IPS-11a (cell line): Measurements from ENCODE around the gene COPS6.

Experiments
- H3K4me3 ChIP-seq: one replicate; pipeline ENCODE4 v1.5.1; 2013; ENCODE audit warnings: low read depth, low read length, control low read depth

COPS6 gene

GRCh38 chr7:100079024-100079560 is 9.7 kb upstream of the COPS6 start:
- H3K4me3 ChIP-seq = no peak overlapping the region

GRCh38 chr7:100080907-100081534 is 7.7 kb upstream of the COPS6 start:
- H3K4me3 ChIP-seq = peak overlapping the region; percentile 93

DNA sequence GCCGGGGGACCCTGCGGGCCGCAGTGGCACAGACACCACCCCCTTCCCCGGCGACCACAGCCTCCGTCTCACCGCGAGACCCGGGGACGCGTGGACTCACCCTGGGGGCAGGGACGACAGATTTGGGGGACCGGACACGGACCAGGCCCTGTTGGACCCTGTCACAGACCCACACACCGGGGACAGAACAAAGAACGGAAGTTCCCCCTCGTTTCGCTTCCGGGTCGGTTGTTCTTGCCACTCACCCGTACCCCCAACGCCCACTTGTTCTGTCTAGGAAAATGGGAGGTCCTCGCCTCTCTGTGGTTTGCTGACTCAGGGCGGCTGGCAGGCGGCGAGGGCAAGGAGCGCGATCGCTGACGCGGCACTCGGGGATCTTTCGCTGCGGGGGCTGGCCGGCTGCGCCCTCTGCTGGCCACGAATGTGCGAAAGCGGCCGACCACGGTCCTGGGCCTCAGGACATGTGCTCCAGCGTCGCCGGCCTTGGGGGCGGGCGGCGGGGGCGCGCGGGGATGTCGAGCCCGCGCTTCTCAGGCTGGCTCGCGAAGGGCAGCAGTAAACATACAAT is 7.2 kb upstream of the COPS6 start, which contains the start of gene ZNF3:
Gene ZNF3, minus strand, starts transcription at position 189 of the 568 bp plus-strand sequence. CDS start 4,366 bp downstream, outside the sequence.
- H3K4me3 ChIP-seq = peak within 1 kb of the TSS; percentile 93

GRCh38 chr7:100082978-100083377 is 5.8 kb upstream of the COPS6 start:
- H3K4me3 ChIP-seq = no peak overlapping the region

GRCh38 chr7:100085515-100085914 is 3.3 kb upstream of the COPS6 start:
- no peak overlapping the region for H3K4me3 ChIP-seq

- H3K4me3 ChIP-seq = no peak overlapping the region
These were observed 1.6 kb upstream of the COPS6 start for GRCh38 chr7:100087055-100087750.

- peak overlapping the region; percentile 87 for H3K4me3 ChIP-seq
These were observed 611 bp upstream of the COPS6 start for GRCh38 chr7:100088095-100088620.

DNA sequence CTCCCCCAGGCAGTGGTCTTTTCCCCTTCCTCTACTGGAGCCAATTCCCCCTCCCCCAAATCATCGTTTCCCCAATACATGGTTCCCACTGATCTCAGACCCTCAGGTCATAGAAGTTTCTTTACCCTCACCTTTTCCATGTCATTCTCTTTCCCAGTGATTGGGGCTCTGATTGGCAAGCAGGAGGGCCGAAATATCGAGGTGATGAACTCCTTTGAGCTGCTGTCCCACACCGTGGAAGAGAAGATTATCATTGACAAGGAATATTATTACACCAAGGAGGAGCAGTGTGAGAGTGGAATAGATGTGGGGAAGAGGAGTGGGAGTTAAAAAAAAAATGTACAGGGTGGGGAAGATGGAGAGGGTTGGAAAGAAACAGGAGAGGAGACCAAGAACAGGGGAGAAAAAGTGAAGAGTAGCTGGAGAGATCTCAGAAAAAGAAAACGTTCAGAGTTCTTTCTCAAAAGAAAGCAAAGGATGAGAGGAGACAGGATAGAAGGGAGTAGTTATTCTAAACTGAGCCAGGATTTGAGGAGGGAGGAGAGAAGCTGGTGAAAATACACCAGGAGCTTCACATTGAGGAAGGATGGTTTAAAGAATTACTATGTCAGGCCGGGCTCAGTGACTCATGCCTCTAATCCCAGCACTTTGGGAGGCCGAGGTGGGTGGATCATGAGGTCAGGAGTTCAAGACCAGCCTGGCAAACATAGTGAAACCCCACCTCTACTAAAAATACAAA is 858 bp downstream of the COPS6 start:
- H3K4me3 ChIP-seq = peak overlapping the region; percentile 87

GRCh38 chr7:100090527-100091410 is 2.0 kb downstream of the COPS6 start:
- no peak overlapping the region for H3K4me3 ChIP-seq

- H3K4me3 ChIP-seq = no peak overlapping the region
These were observed 2.8 kb downstream of the COPS6 start for GRCh38 chr7:100091411-100092181.

GRCh38 chr7:100093054-100093453 is 4.3 kb downstream of the COPS6 start:
- H3K4me3 ChIP-seq = no peak overlapping the region

DNA sequence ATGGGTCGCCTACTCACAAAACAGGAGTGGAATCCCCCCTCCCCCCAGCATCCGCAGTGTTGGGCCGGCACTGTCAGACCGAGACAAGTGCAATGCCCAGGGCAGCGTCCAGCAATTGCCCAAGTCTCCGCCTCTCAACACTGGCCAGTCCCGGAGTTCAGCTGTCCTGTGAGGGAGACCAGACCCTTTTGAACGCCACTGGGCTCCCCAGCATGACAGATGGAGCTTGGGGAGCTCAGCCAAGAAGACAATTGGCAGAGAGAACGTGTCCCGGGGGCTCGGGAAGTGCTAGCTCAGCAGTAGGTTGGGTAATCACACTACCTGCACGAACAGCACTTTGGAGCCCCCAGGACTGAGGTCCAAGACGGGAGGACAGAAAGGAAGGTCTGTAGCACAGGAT is 4.7 kb downstream of the COPS6 start:
- H3K4me3 ChIP-seq = no peak overlapping the region

DNA sequence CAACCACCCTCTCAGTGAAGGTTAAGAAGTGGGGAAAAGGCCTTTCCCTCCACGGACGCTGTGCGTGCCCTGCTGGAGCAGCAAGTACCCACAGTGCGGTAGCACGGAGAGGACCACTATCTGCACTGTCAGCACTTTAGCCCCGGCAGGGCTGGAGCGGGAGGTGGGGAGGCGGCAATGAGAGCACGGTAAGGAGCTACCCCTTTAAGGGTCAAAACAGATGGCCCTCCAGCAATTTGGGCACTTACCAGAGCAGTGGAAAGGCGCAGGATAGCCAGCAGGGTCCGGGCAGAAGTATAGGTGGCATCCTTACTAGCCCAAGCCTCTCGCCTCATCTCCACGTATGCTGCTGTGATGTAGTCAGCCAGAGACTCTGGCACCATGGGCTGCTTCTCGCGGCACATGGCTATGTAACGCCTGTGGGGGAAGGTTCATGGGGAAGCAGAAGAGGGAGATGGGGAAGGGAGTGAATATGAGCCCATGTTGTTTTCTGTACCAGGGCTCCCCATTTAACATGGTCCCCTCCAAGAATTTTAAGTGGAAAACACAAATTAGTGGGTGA is 5.2 kb downstream of the COPS6 start:
- H3K4me3 ChIP-seq = no peak overlapping the region

- no peak overlapping the region for H3K4me3 ChIP-seq
These were observed 6.5 kb downstream of the COPS6 start for GRCh38 chr7:100095289-100095688.

GRCh38 chr7:100095704-100096103 is 6.9 kb downstream of the COPS6 start:
- H3K4me3 ChIP-seq = no peak overlapping the region

- no peak overlapping the region for H3K4me3 ChIP-seq
These were observed 10.1 kb downstream of the COPS6 start for GRCh38 chr7:100098913-100099312.

GRCh38 chr7:100099452-100099851 is 10.7 kb downstream of the COPS6 start:
- peak overlapping the region; percentile 91 for H3K4me3 ChIP-seq

GRCh38 chr7:100100420-100101015 is 11.7 kb downstream of the COPS6 start:
- peak overlapping the region; percentile 91 for H3K4me3 ChIP-seq
